ENCODE results near the gene LEAP2.

- TF ChIP-seq CTCF (conservative IDR thresholded peaks at IDR 0.05 in 1 of 2, IDR thresholded peaks at IDR 0.05 in 1 of 2; ENCODE audit: low read depth in 1 of 2, low read length in 2 of 2) (no peak), EZH2 (IDR thresholded peaks at IDR 0.05; ENCODE audit: low read length, missing control alignments) (no peak)
These were observed 24.1 kb upstream of the LEAP2 start for GRCh38 chr5:132849347-132849746.
